Upper lobe of left lung (tissue), 4 donors: Measurements from ENCODE around the gene PAQR5.

ENCODE experiments used
- EP300 ChIP-seq, 4 donors: sonication (generic); formaldehyde crosslinking; IDR thresholded peaks; one replicate each; pipeline ENCODE4 v1.5.1; 2017; ENCODE audit warnings: antibody characterized with exemption in 4 of 4, control low read depth in 2 of 4
- POLR2A ChIP-seq, 4 donors: fragments of 450-650 bp; IDR thresholded peaks; one replicate each; pipeline ENCODE4 v1.5.1; 2016 to 2017; ENCODE audit warnings: antibody characterized with exemption in 4 of 4, mild to moderate bottlenecking in 2 of 4
- POLR2AphosphoS5 ChIP-seq, 2 donors: sonication (generic); formaldehyde crosslinking; IDR thresholded peaks; one replicate each; pipeline ENCODE4 v1.5.1; 2017; ENCODE audit warnings: antibody characterized with exemption in 2 of 2
- TF ChIP-seq, protein P1 (sequence below), 6 experiments: fragments of 450-650 bp in 4 of 6; fragments of 200-600 bp in 2 of 6; sonication (generic) in 2 of 6; IDR thresholded peaks; one replicate each; pipeline ENCODE4 v1.5.1; 2016 to 2019; ENCODE audit warnings: antibody characterized with exemption in 6 of 6

DNA sequence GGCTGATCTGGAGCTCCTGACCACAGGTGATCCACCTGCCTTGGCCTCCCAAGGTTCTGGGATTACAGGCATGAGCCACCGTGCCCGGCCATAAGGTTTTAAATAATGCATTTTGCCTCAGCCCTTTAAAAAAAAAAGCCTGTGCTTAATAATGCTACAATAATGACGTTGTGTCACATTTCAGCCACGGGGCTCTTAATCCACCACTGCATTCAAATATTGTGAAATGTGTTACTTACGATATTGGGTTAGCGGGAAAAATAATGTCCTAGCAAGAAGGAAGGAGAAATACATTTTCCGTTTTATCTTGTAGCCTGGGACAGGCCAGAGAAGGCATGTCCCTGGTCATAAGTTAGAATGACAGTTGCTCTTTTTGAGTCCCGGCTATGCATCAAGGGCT, 17.6 kb downstream of the PAQR5 start:
- TF ChIP-seq POLR2A (IDR thresholded peaks at IDR 0.05) (no peak), EP300 (IDR thresholded peaks at IDR 0.05) (no peak), POLR2AphosphoS5 (IDR thresholded peaks at IDR 0.05) (no peak)
- TF ChIP-seq, protein P1, sequence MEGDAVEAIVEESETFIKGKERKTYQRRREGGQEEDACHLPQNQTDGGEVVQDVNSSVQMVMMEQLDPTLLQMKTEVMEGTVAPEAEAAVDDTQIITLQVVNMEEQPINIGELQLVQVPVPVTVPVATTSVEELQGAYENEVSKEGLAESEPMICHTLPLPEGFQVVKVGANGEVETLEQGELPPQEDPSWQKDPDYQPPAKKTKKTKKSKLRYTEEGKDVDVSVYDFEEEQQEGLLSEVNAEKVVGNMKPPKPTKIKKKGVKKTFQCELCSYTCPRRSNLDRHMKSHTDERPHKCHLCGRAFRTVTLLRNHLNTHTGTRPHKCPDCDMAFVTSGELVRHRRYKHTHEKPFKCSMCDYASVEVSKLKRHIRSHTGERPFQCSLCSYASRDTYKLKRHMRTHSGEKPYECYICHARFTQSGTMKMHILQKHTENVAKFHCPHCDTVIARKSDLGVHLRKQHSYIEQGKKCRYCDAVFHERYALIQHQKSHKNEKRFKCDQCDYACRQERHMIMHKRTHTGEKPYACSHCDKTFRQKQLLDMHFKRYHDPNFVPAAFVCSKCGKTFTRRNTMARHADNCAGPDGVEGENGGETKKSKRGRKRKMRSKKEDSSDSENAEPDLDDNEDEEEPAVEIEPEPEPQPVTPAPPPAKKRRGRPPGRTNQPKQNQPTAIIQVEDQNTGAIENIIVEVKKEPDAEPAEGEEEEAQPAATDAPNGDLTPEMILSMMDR (IDR thresholded peaks at IDR 0.05): no peak
